ENCODE data around the gene CTU1.

The CTU1 gene

GRCh38 chr19:51135004-51135403 is 26.8 kb upstream of the CTU1 start:
- DNase-seq: no peak

DNA sequence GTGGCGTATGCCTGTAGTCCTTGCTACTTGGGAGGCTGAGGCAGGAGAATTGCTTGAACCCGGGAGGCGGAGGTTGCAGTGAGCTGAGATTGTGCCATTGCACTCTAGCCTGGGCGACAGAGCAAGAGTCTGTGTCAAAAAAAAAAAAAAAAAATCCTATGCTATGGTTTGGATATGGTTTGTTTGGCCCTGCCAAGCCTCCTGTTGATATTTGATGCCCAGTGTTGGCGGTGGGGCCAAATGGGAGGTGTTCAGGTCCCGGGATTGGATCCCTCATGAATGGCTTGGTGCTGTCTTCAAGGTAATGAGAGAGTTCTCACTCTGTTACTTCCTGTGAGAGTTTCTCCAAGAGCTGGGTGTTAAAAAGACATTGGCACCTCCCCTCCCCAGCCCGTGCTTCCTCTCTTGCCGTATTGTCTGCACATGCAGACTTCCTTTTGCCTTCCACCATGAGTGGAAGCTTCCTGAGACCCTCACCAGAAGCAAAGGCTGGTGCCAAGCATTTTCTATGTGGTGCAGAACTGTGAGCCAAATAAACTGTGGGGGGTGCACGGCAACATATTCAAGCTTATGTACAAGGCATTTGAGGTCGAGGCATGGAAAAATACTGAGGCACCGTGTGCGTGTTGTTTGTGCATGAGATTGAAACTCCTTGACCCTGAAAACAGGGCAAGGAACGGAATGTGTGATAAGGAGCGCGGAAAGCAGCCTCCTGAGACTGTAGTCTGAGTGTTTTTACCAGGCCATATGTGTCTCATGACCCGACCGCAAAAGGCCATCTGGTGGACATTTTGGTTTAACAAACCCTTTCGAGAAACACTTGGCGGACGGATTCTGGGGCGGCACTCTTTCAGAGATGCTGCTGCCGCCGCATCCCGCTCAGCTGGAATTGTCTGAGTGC is 23.8 kb upstream of the CTU1 start:
- no peak for DNase-seq

- no peak for DNase-seq
Observed at GRCh38 chr19:51129716-51130115, 21.5 kb upstream of the CTU1 start.

GRCh38 chr19:51128227-51128626 is 20.0 kb upstream of the CTU1 start:
- DNase-seq: no peak

DNA sequence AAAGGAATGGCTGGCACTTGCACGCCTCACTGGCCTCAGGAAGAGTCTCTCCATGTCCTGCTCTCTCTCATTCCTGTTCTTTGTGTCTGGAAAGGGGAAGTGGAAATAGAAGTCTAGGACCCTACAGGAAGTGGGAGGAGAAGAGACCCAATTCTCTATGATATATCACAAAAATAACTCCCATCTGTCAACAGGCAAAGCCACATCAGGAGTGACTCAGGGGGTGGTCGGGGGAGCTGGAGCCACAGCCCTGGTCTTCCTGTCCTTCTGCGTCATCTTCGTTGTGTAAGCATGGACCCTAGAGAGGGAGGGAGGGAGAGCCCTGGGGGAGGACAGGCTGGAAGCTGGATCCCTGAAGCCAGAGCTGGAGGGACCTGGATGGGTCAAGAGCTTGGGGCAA is 19.5 kb upstream of the CTU1 start:
- DNase-seq: peak in 3 of 58 donors; percentile 23 to 40 (median 23)

DNA sequence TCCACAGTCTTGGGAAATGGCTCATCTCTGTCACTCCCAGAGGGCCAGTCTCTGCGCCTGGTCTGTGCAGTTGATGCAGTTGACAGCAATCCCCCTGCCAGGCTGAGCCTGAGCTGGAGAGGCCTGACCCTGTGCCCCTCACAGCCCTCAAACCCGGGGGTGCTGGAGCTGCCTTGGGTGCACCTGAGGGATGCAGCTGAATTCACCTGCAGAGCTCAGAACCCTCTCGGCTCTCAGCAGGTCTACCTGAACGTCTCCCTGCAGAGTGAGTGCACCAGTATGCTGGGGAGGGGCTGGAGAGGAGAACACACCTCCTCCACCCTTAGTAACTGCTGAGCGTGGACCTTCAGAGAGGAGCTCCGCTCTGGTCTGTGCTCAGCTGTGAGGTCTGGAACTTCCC is 18.8 kb upstream of the CTU1 start:
- DNase-seq: no peak

DNA sequence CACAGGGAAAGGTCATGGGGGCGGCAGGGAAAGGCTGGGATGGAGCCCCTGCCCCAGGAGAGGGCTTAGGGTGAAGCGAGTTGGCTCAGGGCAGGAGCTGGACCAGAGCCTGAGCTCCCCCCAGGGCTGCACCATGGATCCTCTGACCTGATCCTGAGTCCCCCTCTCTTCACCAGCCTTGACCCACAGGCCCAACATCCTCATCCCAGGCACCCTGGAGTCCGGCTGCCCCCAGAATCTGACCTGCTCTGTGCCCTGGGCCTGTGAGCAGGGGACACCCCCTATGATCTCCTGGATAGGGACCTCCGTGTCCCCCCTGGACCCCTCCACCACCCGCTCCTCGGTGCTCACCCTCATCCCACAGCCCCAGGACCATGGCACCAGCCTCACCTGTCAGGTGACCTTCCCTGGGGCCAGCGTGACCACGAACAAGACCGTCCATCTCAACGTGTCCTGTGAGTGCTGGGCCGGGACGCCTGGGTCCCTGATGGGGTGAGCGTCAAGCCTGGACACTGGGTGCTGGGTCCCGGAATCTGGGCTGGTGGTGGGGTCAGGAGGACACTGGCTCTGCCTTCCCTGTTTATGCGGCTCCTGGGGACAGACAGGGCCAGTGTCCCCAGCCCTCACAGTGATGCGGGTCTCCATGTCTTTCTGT is 17.3 kb upstream of the CTU1 start:
- no peak for DNase-seq

DNA sequence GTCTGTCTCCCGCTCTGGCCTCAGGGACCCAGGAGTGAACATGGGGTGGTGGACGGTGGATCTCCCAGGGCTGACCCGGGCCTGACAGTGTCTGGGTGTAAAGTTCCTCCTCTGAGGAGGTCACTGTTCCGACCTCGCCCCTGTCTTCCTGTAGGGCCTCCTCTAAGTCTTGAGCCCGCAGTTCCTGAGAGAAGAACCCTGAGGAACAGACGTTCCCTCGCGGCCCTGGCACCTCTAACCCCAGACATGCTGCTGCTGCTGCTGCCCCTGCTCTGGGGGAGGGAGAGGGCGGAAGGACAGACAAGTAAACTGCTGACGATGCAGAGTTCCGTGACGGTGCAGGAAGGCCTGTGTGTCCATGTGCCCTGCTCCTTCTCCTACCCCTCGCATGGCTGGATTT is 16.5 kb upstream of the CTU1 start, which contains the start of gene SIGLEC9:
TSS of gene SIGLEC9 (plus strand) at position 178 of the 400 bp plus-strand sequence. CDS start at position 247, 69 bp downstream.
- peak in 17 of 58 donors; percentile 2 to 38 (median 15) for DNase-seq

DNA sequence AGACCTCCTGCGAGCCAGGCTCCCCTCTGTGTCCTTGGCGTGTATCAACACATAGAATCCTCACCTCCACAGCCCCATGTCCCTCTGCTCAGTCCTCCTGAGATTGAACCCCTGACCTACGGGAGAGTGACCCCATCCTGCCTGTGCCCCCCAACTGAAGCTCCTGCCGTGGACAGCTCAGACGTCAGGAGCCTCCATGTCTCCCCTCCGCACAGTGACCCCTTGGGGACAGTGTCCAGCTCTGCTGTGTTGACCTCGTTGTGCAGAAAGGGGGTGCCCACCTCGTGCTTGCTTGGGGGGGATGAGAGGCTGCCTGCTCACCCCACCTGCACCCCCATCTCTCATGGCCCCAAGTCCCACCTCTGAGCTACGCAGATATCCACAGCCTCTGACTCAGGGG is 16.0 kb upstream of the CTU1 start:
- no peak for DNase-seq

DNA sequence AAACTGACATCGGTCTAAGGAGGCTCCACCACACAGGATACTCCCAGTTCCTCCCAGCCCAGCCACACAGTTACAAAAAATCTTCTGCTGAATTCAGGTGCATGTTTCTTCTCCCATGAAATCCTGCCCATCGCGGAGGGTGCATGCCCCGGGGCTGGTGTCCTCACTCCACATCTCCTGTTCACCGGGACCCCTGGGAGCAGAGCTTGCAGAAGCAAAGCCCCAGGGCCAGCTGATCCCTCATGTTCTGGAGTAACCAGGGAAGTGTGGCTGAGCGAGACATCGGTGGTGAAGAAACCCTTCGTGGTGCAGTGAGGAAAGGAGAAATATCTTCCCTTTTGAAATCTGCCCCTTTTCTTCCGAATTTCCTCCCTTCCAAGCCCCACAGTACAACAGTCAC is 15.6 kb upstream of the CTU1 start:
- no peak for DNase-seq

DNA sequence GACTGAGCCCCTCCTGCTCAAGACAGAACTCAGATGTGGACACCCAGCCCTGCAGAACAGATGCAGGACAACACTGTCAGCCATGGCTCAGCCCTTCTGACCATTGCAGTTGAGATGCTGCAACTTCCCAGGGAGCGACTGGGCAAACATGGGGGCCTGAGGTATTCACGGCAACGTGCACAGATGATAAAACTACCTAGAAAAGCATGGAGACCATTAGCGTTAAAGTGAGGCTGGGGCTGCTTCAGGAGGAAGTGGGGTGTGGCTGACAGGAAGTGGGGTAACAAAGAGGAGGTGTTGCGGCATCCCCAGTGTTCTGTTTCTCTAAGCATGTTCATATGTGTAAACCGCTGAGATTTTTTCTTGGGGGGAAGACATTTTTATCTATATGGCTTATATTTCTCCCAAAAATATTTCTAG is 15.2 kb upstream of the CTU1 start:
- no peak for DNase-seq

DNA sequence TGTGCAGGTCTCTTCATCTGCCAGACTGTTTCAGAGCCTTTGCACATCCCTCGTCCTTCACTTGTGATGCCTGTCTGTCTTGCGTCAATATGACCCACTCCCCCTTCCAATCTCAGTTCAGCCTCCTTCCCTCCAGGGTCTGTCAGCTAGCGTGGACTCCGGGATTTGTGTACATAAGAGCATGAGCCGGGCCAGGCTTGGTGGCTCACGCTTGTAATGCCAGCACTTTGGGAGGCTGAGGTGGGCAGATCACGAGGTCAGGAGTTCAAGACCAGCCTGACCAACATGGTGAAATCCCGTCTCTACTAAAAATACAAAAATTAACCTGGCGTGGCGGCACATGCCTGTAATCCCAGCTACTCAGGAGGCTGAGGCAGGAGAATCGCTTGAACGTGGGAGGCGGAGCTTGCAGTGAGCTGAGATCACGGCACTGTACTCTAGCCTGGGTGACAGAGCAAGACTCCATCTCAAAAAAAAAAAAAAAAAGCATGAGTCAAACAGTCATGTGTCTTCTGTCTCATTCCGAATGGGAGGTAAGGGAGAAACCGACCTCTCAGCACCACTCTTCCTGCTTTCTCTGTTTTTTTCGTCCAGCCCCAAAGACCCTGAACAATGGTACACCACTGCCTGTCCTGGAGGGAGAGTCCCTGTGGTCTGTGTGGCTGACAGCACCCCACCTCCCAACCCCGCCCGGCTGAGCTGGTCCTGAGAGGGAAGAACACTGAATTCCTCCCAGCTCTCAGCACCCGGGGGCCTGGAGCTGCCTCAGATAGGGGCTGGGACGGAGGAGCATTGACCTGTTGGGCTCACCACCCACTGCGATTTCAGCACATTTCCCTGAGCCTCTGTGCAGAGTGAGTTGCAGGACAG is 14.1 kb upstream of the CTU1 start:
- DNase-seq: no peak

DNA sequence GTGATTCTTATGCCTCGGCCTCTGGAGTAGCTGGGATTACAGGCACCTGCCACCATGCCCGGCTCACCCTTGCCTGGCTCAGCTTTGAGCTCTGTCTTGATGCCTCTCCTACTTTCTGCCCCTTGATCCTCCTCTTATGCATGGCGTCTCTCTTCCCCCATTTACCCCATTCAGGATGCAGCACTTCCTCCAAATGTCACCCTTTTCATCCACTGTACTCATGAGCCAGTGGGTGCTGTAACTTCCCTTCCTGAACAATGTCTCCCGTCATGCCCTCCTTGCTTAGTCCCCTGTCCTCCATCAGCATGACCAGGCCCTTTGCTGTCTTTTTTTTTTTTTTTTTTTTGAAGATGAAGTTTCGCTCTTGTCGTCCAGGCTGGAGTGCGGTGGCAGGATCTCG is 13.0 kb upstream of the CTU1 start:
- no peak for DNase-seq

- no peak for DNase-seq
Observed at GRCh38 chr19:51120160-51120559, 12.0 kb upstream of the CTU1 start.

DNA sequence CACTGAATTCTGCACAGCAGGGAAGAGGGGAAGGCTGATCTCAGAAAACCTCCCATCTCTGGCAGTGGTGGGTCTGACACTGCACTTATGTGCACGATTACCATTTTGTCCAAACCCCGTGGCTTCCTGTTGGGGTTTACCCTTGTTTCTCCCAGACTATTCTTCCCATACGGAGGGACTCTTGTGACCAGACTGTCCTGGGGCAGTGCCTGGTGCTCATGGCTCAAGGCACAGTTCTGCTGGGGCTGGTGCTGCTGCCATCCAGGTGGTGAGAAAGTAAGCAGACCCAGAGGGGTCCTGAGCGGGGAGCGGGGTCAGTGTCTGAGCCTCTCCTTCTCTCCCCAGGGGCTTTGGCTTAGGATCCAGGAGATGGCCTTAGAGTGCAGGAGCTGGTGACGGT is 11.4 kb upstream of the CTU1 start:
- no peak for DNase-seq

GRCh38 chr19:51119101-51119500 is 10.9 kb upstream of the CTU1 start:
- DNase-seq: no peak

- DNase-seq: no peak
Observed at GRCh38 chr19:51116736-51117286, 8.6 kb upstream of the CTU1 start.

DNA sequence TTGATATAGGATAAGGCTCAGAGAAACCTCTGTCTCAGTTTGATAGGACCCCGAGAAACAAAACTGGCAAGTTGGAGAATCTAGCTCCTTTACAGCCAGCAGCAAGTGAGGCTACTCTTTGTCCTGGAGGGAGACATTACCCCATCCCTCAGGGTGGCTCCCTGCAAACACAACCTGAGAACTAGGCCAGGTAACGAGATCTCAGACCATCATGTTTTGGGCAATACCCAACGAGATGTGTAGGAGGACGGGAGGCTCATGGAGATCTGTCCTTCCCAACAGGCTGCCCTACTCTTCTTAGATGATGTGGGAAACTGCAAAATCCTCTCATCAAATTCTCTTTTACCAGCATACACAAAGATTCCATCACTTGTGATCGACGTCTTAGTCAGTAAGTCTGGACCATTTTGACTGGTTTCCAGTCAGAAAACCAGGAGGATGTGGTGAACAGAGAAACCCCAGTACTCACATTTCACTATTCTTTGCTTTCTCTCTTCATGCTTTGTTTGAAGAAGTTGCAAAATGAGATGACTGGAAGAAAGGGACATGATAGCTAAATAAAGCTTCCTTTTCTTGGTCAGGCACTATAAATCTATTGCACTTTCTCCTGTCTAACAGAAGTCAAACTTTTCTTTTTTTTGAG is 6.0 kb upstream of the CTU1 start:
- DNase-seq: no peak

- no peak for DNase-seq
Observed at GRCh38 chr19:51111606-51112005, 3.4 kb upstream of the CTU1 start.

GRCh38 chr19:51110666-51110971 is 2.4 kb upstream of the CTU1 start:
- DNase-seq: no peak

DNA sequence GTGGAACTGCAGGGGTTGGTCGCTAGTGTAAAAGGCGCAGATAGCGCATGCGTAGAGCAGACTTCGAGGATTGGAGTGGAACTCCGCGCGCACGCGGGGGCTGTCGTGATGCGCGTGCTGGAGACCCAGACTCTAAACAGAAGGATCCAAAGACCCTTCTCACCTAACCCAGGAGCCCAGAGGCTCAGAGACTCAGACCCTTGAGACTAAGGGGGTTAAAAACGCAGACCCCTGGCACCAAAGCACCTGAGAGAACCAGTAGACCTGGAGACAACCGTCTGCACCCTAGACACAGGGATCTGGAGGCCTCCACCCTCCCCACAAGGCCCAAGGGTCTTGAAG is 567 bp upstream of the CTU1 start:
- DNase-seq: peak in 17 of 58 donors; percentile 74 to 93 (median 86)

Measured in anterior cingulate cortex (tissue), 58 donors.